Neural cell (in vitro differentiated cells): ENCODE measurements around the gene DAPK2. TPM values are rescaled to one million over a fixed set of nuclear protein-coding genes. Genes with fewer than 3 reads are reported as not detected.

Experiments used
- H2AFZ ChIP-seq: fragments of 200-600, 300-800 bp; sonication (generic), shearing (Covaris generic); 2 replicates; pipeline ENCODE4 v1.6.0; 2014; ENCODE audit warnings: low read depth, mild to moderate bottlenecking, antibody characterized with exemption, low read length, moderate library complexity
- H3F3A ChIP-seq: fragments of 200-600 bp; shearing (Covaris generic); 2 replicates; pipeline ENCODE4 v1.6.1; 2016; ENCODE audit warnings: mild to moderate bottlenecking, moderate library complexity, mixed read lengths, antibody characterized with exemption, low read length; ENCODE audit not compliant: insufficient read depth, poor library complexity, severe bottlenecking
- H3K27ac ChIP-seq: fragments of 200-600, 300-800 bp; sonication (generic), shearing (Covaris generic); 2 replicates; pipeline ENCODE4 v1.5.1; 2014; ENCODE audit warnings: mild to moderate bottlenecking, low read length, moderate library complexity
- H3K27me3 ChIP-seq: fragments of 300-800, 200-600 bp; sonication (generic), shearing (Covaris generic); 2 replicates; pipeline ENCODE4 v1.6.0; 2014; ENCODE audit warnings: mild to moderate bottlenecking, low read depth, low read length, moderate library complexity; ENCODE audit not compliant: insufficient read depth
- H3K36me3 ChIP-seq: fragments of 300-800, 200-600 bp; sonication (generic), shearing (Covaris generic); 2 replicates; pipeline ENCODE4 v1.5.1; 2014; ENCODE audit warnings: mild to moderate bottlenecking, antibody characterized with exemption, low read length, moderate library complexity; ENCODE audit not compliant: insufficient read depth
- H3K4me2 ChIP-seq: fragments of 300-800, 200-600 bp; sonication (generic), shearing (Covaris generic); 2 replicates; pipeline ENCODE4 v1.6.0; 2014; ENCODE audit warnings: mild to moderate bottlenecking, low read length
- H3K4me3 ChIP-seq: fragments of 300-800, 200-600 bp; sonication (generic), shearing (Covaris generic); 2 replicates; pipeline ENCODE4 v1.5.1; 2014; ENCODE audit warnings: mild to moderate bottlenecking, low read length, moderate library complexity
- H3K79me2 ChIP-seq: fragments of 200-600 bp; shearing (Covaris generic); replicated peaks from 2 replicates; pipeline ENCODE4 v1.6.0; 2014; ENCODE audit warnings: mild to moderate bottlenecking, low read length, moderate library complexity; ENCODE audit not compliant: insufficient read depth
- H3K9ac ChIP-seq: fragments of 300-800, 200-600 bp; sonication (generic), shearing (Covaris generic); 2 replicates; pipeline ENCODE4 v1.6.1; 2016; ENCODE audit warnings: mild to moderate bottlenecking, low read length, mixed read lengths
- H3K9me2 ChIP-seq: fragments of 200-600 bp; shearing (Covaris generic); 2 replicates; pipeline ENCODE4 v1.6.1; 2016; ENCODE audit warnings: mild to moderate bottlenecking, low read length, mixed read lengths; ENCODE audit not compliant: insufficient read depth
- H3K9me3 ChIP-seq: fragments of 200-600, 300-800 bp; sonication (generic), shearing (Covaris generic); 2 replicates; pipeline ENCODE4 v1.6.1; 2016; ENCODE audit warnings: mild to moderate bottlenecking, mixed run types, low read length, moderate library complexity, mixed read lengths
- H4K20me1 ChIP-seq: fragments of 200-600 bp; shearing (Covaris generic); 2 replicates; pipeline ENCODE4 v1.6.1; 2016; ENCODE audit warnings: mild to moderate bottlenecking, mixed run types; ENCODE audit not compliant: insufficient read depth
- EP300 ChIP-seq: fragments of 450-650 bp; conservative IDR thresholded peaks from 2 replicates; pipeline ENCODE4 v1.6.1; 2014; ENCODE audit warnings: antibody characterized with exemption, mild to moderate bottlenecking, moderate library complexity; ENCODE audit not compliant: poor library complexity, severe bottlenecking
- EZH2 ChIP-seq: fragments of 200-600, 300-800 bp; shearing (Covaris generic), sonication (generic); IDR thresholded peaks from 2 replicates; pipeline ENCODE4 v1.6.1; 2014; ENCODE audit warnings: antibody characterized with exemption, low read length, borderline replicate concordance, mild to moderate bottlenecking; ENCODE audit not compliant: insufficient read depth, poor library complexity, severe bottlenecking
- MXI1 ChIP-seq: fragments of 450-650 bp; conservative IDR thresholded peaks from 2 replicates; pipeline ENCODE4 v1.6.1; 2014; ENCODE audit warnings: antibody characterized with exemption, mild to moderate bottlenecking; ENCODE audit not compliant: poor library complexity, severe bottlenecking
- POLR2AphosphoS5 ChIP-seq: IDR thresholded peaks from 2 replicates; pipeline ENCODE4 v1.6.1; 2012
- RAD21 ChIP-seq: fragments of 450-650 bp; conservative IDR thresholded peaks from 2 replicates; pipeline ENCODE4 v1.6.1; 2014; ENCODE audit warnings: antibody characterized with exemption, mild to moderate bottlenecking, moderate library complexity
- REST ChIP-seq: IDR thresholded peaks from 2 replicates; pipeline ENCODE4 v1.6.1; 2012; ENCODE audit warnings: borderline replicate concordance
- SMC3 ChIP-seq: fragments of 450-650 bp; conservative IDR thresholded peaks from 2 replicates; pipeline ENCODE4 v1.6.1; 2014; ENCODE audit warnings: antibody characterized with exemption, mild to moderate bottlenecking, moderate library complexity; ENCODE audit not compliant: poor library complexity
- TAF1 ChIP-seq: IDR thresholded peaks from 2 replicates; pipeline ENCODE4 v1.6.1; 2012; ENCODE audit warnings: low read depth
- polyA plus RNA-seq: library from polyadenylated mRNA; depleted of rRNA; stranded (reverse); fragments of >200 nt; gene quantifications from 2 replicates; pipeline ENCODE4 v1.2.3, GENCODE V29; 2014
- TF ChIP-seq, protein P1 (sequence below): fragments of 450-650 bp; IDR thresholded peaks from 2 replicates; pipeline ENCODE4 v1.5.1; 2014; ENCODE audit warnings: antibody characterized with exemption, mild to moderate bottlenecking, moderate library complexity; ENCODE audit not compliant: poor library complexity, severe bottlenecking

DAPK2 gene
- polyA plus RNA-seq, 1 donor from 2014 or later, result 0.78 TPM

- Histone ChIP-seq H2AFZ (no peak overlapping the region), H3K36me3 (no peaks in the 10 kb centered on the region), H3K9ac (no peak overlapping the region), H3F3A (no peaks in the 10 kb centered on the region), H3K9me3 (no peaks in the 10 kb centered on the region), H3K4me3 (no peak overlapping the region), H3K27ac (no peak overlapping the region), H3K27me3 (no peaks in the 10 kb centered on the region), H3K79me2 (no peaks in the 10 kb centered on the region), H3K9me2 (no peaks in the 10 kb centered on the region), H4K20me1 (no peaks in the 10 kb centered on the region), H3K4me2 (no peak overlapping the region)
- no peak for TF ChIP-seq POLR2AphosphoS5
These were observed 122.0 kb downstream of the DAPK2 start for GRCh38 chr15:63923993-63924950.

DNA sequence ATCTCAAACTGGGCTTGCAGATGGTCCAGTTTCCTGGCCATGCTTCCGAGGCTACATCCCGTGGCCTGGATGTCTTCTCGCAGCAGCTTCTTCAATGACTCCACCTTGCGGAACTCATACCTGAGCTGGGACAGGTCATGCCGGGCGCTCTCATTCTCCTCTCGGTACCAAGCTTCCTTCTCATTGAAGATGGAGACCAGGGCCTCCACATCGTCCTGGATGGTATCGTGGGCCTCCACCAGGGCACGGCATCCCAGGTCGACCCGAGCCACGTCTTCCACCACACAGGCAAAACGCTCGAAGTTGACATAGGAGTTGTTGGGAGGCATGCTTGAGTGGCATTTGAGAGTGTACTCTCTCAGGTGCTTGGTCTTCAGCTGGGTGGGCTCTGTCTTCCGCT is 123.4 kb downstream of the DAPK2 start:
- Histone ChIP-seq H3K9me2 (no peaks in the 10 kb centered on the region), H2AFZ (no peak overlapping the region), H3F3A (no peaks in the 10 kb centered on the region), H3K9ac (no peak overlapping the region), H3K27ac (no peak overlapping the region), H4K20me1 (no peaks in the 10 kb centered on the region), H3K79me2 (no peaks in the 10 kb centered on the region), H3K36me3 (no peaks in the 10 kb centered on the region), H3K27me3 (no peaks in the 10 kb centered on the region), H3K4me3 (peak overlapping the region; percentile 6), H3K4me2 (no peak overlapping the region), H3K9me3 (no peaks in the 10 kb centered on the region)
- TF ChIP-seq RAD21 (no peak), EZH2 (no peak), REST (no peak), EP300 (no peak), TAF1 (no peak), POLR2AphosphoS5 (no peak), SMC3 (no peak), MXI1 (no peak)
- TF ChIP-seq, protein P1, sequence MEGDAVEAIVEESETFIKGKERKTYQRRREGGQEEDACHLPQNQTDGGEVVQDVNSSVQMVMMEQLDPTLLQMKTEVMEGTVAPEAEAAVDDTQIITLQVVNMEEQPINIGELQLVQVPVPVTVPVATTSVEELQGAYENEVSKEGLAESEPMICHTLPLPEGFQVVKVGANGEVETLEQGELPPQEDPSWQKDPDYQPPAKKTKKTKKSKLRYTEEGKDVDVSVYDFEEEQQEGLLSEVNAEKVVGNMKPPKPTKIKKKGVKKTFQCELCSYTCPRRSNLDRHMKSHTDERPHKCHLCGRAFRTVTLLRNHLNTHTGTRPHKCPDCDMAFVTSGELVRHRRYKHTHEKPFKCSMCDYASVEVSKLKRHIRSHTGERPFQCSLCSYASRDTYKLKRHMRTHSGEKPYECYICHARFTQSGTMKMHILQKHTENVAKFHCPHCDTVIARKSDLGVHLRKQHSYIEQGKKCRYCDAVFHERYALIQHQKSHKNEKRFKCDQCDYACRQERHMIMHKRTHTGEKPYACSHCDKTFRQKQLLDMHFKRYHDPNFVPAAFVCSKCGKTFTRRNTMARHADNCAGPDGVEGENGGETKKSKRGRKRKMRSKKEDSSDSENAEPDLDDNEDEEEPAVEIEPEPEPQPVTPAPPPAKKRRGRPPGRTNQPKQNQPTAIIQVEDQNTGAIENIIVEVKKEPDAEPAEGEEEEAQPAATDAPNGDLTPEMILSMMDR, result no peak
